NCI-H1417 (cell line): ENCODE data around the gene LRRC32.

Experiments
- DNase-seq, 3 experiments: peaks; one replicate each; lab custom pipeline; 2025; lab: John Stamatoyannopoulos, UW

The LRRC32 gene, protein sequence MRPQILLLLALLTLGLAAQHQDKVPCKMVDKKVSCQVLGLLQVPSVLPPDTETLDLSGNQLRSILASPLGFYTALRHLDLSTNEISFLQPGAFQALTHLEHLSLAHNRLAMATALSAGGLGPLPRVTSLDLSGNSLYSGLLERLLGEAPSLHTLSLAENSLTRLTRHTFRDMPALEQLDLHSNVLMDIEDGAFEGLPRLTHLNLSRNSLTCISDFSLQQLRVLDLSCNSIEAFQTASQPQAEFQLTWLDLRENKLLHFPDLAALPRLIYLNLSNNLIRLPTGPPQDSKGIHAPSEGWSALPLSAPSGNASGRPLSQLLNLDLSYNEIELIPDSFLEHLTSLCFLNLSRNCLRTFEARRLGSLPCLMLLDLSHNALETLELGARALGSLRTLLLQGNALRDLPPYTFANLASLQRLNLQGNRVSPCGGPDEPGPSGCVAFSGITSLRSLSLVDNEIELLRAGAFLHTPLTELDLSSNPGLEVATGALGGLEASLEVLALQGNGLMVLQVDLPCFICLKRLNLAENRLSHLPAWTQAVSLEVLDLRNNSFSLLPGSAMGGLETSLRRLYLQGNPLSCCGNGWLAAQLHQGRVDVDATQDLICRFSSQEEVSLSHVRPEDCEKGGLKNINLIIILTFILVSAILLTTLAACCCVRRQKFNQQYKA

GRCh38 chr11:76670485-76671236, at the start of gene LRRC32:
Gene LRRC32 (minus strand): TSS chr11:76670747. CDS start chr11:76665954, 4,793 bp downstream.
- DNase-seq, result peak in 2 of 3 experiments; percentile 42 to 58

GRCh38 chr11:76719686-76720085, 49.1 kb upstream of the LRRC32 start:
- no peak for DNase-seq

DNA sequence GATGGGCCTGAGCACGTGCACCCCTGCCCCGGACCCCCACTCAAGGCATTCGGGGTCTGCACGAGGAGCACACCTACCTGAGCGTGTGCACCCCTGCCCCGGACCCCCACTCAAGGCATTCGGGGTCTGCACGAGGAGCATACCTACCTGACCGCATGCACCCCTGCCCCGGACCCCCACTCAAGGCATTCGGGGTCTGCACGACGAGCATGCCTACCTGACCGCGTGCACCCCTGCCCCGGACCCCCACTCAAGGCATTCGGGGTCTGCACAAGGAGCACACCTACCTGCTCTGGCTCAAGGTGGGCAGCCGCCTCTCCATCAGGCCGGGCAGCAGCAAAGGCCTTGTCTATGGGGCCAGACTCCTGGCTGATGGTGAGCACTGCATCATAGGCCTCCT, 48.7 kb upstream of the LRRC32 start:
- no peak for DNase-seq

- no peak for DNase-seq
Observed at GRCh38 chr11:76717816-76718215, 47.3 kb upstream of the LRRC32 start.

DNA sequence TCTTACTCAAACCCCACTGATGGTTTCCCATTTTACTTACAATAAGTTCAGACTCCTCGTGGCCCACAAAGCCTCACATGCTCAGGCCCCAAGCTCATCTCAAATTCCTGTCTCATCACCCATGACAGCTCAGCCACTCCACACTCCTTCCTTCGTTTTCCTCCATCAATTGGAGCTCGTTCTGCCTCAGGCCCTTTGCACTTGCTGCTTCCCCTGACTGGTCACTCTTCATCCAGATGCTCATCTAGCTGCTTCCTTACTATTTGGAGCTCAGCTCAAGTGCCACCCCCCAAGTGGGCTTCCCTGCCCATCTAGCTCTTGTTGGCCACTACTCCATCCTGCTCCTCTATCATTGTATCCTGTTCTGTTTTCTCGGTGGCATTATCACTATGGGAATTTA, 46.8 kb upstream of the LRRC32 start:
- no peak for DNase-seq

- no peak for DNase-seq
Observed at GRCh38 chr11:76716268-76716667, 45.7 kb upstream of the LRRC32 start.

DNA sequence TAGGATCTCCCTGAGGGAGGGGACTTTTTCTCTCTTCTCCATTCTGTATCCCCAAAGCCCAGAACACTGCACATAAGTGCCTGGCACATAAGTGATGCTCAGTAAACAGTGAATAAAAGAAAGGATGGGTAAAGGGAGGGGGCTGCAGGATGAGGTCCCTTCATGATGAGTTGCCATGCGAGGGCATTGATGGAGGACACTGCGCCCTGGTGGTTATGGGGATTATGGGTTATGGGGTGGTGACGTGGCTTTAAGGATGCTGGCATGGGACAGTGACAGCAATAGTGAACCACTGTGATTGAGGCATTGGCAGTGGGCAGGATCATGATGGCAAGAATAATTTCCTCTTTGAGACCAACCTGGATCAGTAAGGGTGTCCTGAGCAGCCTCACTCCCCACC, 43.9 kb upstream of the LRRC32 start:
- no peak for DNase-seq

GRCh38 chr11:76713499-76713898, 43.0 kb upstream of the LRRC32 start:
- DNase-seq, result no peak

- no peak for DNase-seq
Observed at GRCh38 chr11:76712125-76712524, 41.6 kb upstream of the LRRC32 start.

DNA sequence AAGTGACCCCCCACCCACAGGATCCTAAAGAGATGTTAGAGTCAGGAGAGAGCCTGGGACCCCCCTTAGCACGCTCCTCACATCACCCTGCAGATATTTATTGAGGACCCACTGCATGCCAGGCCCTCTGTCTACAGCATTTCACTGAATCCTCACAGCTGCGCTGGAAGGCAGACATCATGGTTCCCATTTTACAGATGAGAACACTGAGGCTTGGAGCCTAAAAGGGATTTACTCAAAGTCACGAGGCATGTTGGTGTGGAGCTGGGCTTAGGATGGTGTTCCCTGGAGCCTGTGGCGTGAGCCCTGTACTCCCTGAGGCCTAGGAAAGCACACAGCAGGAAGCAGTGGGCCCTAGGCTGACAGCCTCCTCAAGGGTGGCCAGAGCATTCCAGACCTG, 39.2 kb upstream of the LRRC32 start:
- DNase-seq, result no peak

- DNase-seq, result no peak
Observed at GRCh38 chr11:76708972-76709660, 38.6 kb upstream of the LRRC32 start.

- DNase-seq, result no peak
Observed at GRCh38 chr11:76707293-76707825, 36.8 kb upstream of the LRRC32 start.

GRCh38 chr11:76706667-76707066, 36.1 kb upstream of the LRRC32 start:
- peak in 1 of 3 experiments; percentile 12 for DNase-seq

- no peak for DNase-seq
Observed at GRCh38 chr11:76705826-76706225, 35.3 kb upstream of the LRRC32 start.

GRCh38 chr11:76704171-76704948, 33.8 kb upstream of the LRRC32 start:
- no peak for DNase-seq

DNA sequence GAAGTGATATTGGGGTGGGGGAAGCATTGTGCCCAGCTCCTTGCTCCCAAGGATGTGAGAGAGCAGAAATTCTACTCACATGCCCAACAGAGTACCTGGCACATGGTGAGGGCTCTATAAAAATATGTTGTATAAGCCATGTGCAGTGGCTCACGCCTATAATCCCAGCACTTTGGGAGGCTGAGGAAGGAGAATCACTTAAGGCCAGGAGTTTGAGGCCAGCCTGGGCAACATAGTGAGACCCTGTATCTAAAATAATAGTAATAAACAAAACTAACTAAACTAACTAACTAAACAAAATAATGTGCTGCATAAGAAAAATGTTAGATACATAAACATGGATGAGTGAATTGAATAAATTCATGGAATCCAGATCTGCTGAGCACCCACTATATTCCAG, 33.2 kb upstream of the LRRC32 start:
- DNase-seq, result no peak

- DNase-seq, result no peak
Observed at GRCh38 chr11:76702336-76703128, 32.0 kb upstream of the LRRC32 start.

DNA sequence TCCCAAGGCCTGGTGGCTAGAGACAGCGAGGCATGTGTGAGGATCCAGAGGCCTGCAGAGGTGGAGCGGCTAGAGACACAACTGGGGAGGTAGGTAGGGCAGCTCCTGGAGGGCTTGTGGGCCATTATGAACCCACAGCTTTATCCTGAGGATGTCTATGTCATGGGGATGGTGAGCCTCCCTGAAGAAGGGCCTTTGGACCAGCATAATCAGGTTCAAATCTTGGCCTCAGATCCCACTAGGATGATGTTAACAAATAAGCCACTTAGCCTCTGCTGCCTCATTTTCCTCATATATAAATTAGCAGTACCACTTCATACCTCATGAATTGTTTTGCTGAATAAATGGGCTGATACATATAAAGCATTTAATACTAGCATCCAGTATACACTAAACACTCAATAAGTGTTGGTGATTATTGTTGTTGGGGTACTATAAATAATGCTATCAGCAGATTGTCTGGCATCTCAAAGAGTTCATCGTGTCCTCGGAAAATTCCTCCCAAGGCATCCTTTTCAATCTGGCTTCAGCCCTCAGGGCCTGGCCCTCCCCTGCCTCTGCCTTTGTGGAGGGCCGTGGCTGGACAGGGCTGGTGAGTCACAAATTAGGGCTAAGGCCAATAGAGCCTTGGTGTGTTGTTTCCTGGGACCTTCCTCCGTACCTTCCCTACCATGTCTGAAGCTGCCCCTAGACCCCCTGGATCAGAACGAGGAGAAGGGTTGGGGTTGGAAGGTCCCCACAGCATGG, 30.9 kb upstream of the LRRC32 start:
- DNase-seq, result no peak
